D721Med (cell line): ENCODE results near the gene SLC29A1.
A peak's percentile ranks its signal among the peaks of the same experiment; 100 is the strongest.

ENCODE experiments used
- DNase-seq: peaks from one replicate; pipeline ENCODE4 v3.0.0; 2011; ENCODE audit warnings: low spot score; ENCODE audit not compliant: insufficient read length
- FAIRE-seq: peaks from 2 replicates; lab custom pipeline; 2011; peaks lifted over from hg19 to GRCh38; lab: Jason Lieb, UNC
- CTCF ChIP-seq: IDR thresholded peaks from 2 replicates; pipeline ENCODE4 v1.5.1; 2012; ENCODE audit warnings: mild to moderate bottlenecking, control low read depth; ENCODE audit not compliant: insufficient read depth; ENCODE audit errors: missing control alignments

Gene SLC29A1

GRCh38 chr6:44248579-44248978, 25.2 kb downstream of the SLC29A1 start:
- FAIRE-seq = no peak
- no peak for DNase-seq
- TF ChIP-seq CTCF = no peak

GRCh38 chr6:44249082-44249748, 25.8 kb downstream of the SLC29A1 start:
- FAIRE-seq (no peak), DNase-seq (no peak)
- no peak for TF ChIP-seq CTCF

GRCh38 chr6:44250067-44250717, 26.8 kb downstream of the SLC29A1 start:
- FAIRE-seq (no peak), DNase-seq (no peak)
- TF ChIP-seq CTCF = no peak

- DNase-seq (no peak), FAIRE-seq (no peak)
- no peak for TF ChIP-seq CTCF
These were observed 27.3 kb downstream of the SLC29A1 start for GRCh38 chr6:44250718-44251123.

- FAIRE-seq (no peak), DNase-seq (no peak)
- TF ChIP-seq CTCF = no peak
These were observed 28.5 kb downstream of the SLC29A1 start for GRCh38 chr6:44251576-44252524.

GRCh38 chr6:44253307-44254101, 30.1 kb downstream of the SLC29A1 start:
- DNase-seq (no peak), FAIRE-seq (no peak)
- peak; percentile 41 for TF ChIP-seq CTCF
